C4-2B (cell line): ENCODE results near the gene DAB2.

Source experiments
- ZFX ChIP-seq: fragments of 450-650 bp; IDR thresholded peaks from 2 replicates; pipeline ENCODE4 v1.6.1; 2017
- TF ChIP-seq, protein P1 (sequence below): fragments of 450-650 bp; conservative IDR thresholded peaks from 2 replicates; pipeline ENCODE4 v1.5.1; 2017; ENCODE audit warnings: mild to moderate bottlenecking

DNA sequence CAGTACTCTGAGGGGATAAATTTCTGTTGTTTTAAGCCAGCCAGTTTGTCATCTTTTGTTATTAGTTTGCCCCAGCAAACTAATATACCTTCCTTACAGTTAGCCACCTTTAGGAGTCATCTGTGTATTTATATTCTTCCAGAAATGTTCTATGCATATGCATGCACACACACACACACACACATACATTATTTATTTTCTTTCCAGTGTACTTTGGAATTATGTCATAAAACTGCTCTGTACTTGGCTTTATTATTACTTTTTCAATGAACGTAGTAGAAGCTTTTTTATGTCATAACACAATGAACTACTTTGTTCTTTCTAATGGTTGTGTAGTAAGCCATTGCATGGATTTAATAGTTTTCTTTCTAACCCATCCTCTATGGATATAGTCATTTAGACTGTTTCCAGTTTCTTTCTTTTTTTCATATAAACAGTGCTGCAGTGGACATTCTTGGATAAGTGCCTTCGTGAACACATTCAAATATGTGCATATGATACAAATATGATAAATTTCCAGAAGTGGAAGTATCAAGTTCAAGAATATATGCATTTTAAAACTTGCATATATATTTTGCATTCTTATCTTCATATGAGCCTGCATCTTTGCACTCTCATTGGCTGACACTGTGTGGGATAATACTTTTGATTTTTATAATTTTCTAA lies 26.6 kb upstream of the DAB2 start:
- TF ChIP-seq, protein P1, sequence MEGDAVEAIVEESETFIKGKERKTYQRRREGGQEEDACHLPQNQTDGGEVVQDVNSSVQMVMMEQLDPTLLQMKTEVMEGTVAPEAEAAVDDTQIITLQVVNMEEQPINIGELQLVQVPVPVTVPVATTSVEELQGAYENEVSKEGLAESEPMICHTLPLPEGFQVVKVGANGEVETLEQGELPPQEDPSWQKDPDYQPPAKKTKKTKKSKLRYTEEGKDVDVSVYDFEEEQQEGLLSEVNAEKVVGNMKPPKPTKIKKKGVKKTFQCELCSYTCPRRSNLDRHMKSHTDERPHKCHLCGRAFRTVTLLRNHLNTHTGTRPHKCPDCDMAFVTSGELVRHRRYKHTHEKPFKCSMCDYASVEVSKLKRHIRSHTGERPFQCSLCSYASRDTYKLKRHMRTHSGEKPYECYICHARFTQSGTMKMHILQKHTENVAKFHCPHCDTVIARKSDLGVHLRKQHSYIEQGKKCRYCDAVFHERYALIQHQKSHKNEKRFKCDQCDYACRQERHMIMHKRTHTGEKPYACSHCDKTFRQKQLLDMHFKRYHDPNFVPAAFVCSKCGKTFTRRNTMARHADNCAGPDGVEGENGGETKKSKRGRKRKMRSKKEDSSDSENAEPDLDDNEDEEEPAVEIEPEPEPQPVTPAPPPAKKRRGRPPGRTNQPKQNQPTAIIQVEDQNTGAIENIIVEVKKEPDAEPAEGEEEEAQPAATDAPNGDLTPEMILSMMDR = no peak
- TF ChIP-seq ZFX = no peak
